ENCODE measurements around the gene PACRG. TPM values are rescaled to one million over a fixed set of nuclear protein-coding genes. Genes with fewer than 3 reads are reported as not detected.

The PACRG gene
- total and polyA plus RNA-seq, 9 donors, result 2.5 to 33.1 (median 3.8) TPM

DNA sequence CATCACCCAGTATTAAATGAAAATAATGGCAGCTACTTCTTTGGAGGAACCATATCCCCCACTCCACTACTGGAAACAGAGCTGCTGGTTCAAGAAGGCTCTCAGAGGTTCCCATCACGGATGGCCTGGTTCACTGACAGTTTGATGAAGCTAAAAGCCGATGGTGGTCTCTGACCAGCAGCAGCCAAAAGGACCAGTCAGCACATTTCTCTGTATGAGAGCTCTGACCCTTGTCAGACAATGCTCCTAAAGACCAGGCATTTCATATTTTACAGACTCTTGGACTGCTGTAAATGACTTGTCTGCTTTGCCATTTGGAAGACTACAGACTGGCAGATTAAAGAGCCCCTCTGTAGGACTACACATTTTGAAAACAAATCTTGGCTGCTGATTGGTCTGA, 16.8 kb upstream of the PACRG start:
- no peak overlapping the region for H3K4me3 ChIP-seq
- DNase-seq, result no peak
- H3K4me1 ChIP-seq (ENCODE audit: insufficient read depth), result no peaks in the 10 kb centered on the region
- intact Hi-C loops (cut with DNase I), result no loop called here
- no peaks in the 10 kb centered on the region for H3K36me3 ChIP-seq
- WGBS, 3 donors, result 93 to 96% (median 95%) methylated on average over 2 of the region's 2 CpGs
- no peaks in the 10 kb centered on the region for H3K9me3 ChIP-seq
- H3K27ac ChIP-seq, result no peak overlapping the region
- TF ChIP-seq EP300 (IDR thresholded peaks at IDR 0.05), result no peak
- TF ChIP-seq, protein P1, sequence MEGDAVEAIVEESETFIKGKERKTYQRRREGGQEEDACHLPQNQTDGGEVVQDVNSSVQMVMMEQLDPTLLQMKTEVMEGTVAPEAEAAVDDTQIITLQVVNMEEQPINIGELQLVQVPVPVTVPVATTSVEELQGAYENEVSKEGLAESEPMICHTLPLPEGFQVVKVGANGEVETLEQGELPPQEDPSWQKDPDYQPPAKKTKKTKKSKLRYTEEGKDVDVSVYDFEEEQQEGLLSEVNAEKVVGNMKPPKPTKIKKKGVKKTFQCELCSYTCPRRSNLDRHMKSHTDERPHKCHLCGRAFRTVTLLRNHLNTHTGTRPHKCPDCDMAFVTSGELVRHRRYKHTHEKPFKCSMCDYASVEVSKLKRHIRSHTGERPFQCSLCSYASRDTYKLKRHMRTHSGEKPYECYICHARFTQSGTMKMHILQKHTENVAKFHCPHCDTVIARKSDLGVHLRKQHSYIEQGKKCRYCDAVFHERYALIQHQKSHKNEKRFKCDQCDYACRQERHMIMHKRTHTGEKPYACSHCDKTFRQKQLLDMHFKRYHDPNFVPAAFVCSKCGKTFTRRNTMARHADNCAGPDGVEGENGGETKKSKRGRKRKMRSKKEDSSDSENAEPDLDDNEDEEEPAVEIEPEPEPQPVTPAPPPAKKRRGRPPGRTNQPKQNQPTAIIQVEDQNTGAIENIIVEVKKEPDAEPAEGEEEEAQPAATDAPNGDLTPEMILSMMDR (IDR thresholded peaks at IDR 0.05), result no peak
- TF ChIP-seq POLR2A (IDR thresholded peaks at IDR 0.05), result no peak
- no peaks in the 10 kb centered on the region for H3K27me3 ChIP-seq

DNA sequence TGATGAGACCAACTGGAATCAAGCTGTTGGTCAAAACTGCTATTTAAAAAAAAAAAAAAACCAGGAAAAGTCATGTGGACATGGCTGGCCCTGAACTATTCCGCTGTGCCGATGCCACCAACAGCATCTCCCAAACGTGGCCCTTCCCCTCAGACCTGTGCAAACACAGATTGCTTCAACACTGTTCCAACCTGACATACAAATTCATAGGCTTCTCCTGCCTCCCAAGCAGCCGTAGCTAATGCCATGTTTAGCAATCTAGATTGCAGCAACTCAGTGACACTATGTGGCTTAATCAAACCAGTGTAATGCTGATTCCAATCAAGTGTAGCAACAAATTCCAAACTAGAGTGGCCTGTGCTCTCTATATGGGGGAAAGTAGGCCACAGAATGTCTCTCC, 16.4 kb upstream of the PACRG start:
- H3K27ac ChIP-seq, result no peak overlapping the region
- H3K9me3 ChIP-seq, result no peaks in the 10 kb centered on the region
- no peak overlapping the region for H3K4me3 ChIP-seq
- H3K27me3 ChIP-seq, result no peaks in the 10 kb centered on the region
- intact Hi-C loops (cut with DNase I), result no loop called here
- TF ChIP-seq EP300 (IDR thresholded peaks at IDR 0.05) (no peak), POLR2A (IDR thresholded peaks at IDR 0.05) (no peak)
- TF ChIP-seq, protein P1 (IDR thresholded peaks at IDR 0.05), result no peak
- no peaks in the 10 kb centered on the region for H3K4me1 ChIP-seq (ENCODE audit: insufficient read depth)
- WGBS, 3 donors, result 94 to 97% (median 97%) methylated on average over 4 of the region's 4 CpGs
- no peak for DNase-seq
- H3K36me3 ChIP-seq, result no peaks in the 10 kb centered on the region

DNA sequence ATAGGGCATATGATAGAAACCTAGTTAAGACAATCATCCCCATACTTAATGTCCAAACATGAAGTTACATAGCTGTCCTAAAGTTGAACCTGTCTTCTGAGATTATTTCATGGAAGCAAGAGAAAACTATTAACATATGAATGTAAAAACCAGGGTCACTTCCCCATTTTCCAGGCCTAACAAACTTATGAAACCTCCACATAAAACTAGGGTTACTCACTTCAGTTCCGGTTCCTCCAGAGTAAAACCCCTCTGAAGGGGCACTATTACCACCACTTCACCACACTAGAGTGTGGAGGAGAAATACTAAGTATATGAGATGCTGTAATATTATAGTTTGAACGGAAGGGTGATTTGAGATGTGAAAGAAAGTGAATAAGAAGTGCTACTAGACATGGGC, 15.1 kb upstream of the PACRG start:
- 92 to 98% (median 96%) methylated on average over 2 of the region's 2 CpGs for WGBS, 3 donors
- no peaks in the 10 kb centered on the region for H3K27me3 ChIP-seq
- intact Hi-C loops (cut with DNase I), result no loop called here

DNA sequence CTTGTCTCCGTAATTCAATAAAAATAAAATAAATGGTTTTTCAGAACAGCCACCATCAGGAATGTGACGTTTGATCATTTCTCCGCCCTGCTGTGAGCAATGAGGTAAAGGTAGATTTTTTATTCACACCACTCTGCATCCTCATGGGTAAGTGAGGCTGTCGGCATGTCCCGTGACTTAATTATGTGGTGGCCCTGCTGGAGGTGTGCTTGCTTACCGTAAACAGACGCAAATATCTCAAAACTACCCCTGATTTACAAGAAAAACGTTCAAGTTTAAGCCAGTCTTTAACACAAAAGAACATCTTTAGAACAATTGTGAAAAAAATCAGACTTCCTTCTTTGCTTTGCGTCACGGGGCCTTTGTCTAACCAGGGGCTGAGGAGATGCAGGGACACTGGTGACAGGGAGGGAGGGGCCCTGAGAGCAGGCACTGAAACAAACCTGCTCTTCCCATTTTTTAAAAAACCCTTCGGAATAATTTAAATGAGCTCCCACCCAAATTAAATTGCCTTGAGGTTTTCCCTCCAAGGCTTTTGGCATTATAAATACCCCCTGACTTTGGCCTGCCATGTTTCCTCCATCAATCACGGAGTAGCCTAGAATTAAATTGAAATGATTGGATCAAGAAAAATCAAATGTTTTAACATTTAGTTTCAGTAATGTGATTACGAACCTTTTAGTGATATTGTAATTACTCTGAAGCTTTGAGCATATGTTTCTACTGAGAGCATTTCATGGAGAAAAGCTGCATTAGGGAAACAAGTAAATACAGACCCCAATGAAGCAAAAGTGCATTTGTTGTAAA, 13.6 kb upstream of the PACRG start:
- H3K27ac ChIP-seq, result no peak overlapping the region
- no peak overlapping the region for H3K4me3 ChIP-seq
- no peak for DNase-seq
- H3K9me3 ChIP-seq, result no peaks in the 10 kb centered on the region
- intact Hi-C loops (cut with DNase I), result no loop called here
- H3K27me3 ChIP-seq, result no peaks in the 10 kb centered on the region
- H3K36me3 ChIP-seq, result no peaks in the 10 kb centered on the region
- WGBS, 3 donors, result 87 to 93% (median 91%) methylated on average over 13 of the region's 13 CpGs
- H3K4me1 ChIP-seq (ENCODE audit: insufficient read depth), result no peaks in the 10 kb centered on the region
- TF ChIP-seq POLR2A (IDR thresholded peaks at IDR 0.05) (no peak), EP300 (IDR thresholded peaks at IDR 0.05) (no peak)
- TF ChIP-seq, protein P1 (IDR thresholded peaks at IDR 0.05), result no peak

More for the DNA sequence above, 15.1 kb upstream of the PACRG start:
- no peaks in the 10 kb centered on the region for H3K36me3 ChIP-seq
- H3K9me3 ChIP-seq, result no peaks in the 10 kb centered on the region
- no peak overlapping the region for H3K4me3 ChIP-seq
- DNase-seq, result no peak
- no peaks in the 10 kb centered on the region for H3K4me1 ChIP-seq (ENCODE audit: insufficient read depth)
- no peak overlapping the region for H3K27ac ChIP-seq
- no peak for TF ChIP-seq EP300 (IDR thresholded peaks at IDR 0.05)
- TF ChIP-seq, protein P1 (IDR thresholded peaks at IDR 0.05), result no peak
- TF ChIP-seq POLR2A (IDR thresholded peaks at IDR 0.05), result no peak

Measured in ovary (tissue), 9 donors.